HG03025 (cell line): Measurements from ENCODE around the gene SAP30BP.

Source experiments
- ATAC-seq: cut with Tn5 transposase; IDR thresholded peaks from one replicate; pipeline ENCODE4 v1.9.1; 2021; ENCODE audit warnings: mild to moderate bottlenecking, moderate library complexity; ENCODE audit not compliant: unreplicated experiment, low FRiP score

The SAP30BP gene

GRCh38 chr17:75706042-75706728 is 39.0 kb downstream of the SAP30BP start:
- ATAC-seq, result no peak

- no peak for ATAC-seq
These were observed 40.0 kb downstream of the SAP30BP start for GRCh38 chr17:75707079-75707571.

GRCh38 chr17:75712446-75712845 is 45.3 kb downstream of the SAP30BP start:
- no peak for ATAC-seq

- ATAC-seq, result no peak
These were observed 52.6 kb downstream of the SAP30BP start for GRCh38 chr17:75719732-75720131.

GRCh38 chr17:75720656-75721462 is 53.7 kb downstream of the SAP30BP start, which contains the start of gene ITGB4:
ITGB4 (plus strand) TSS chr17:75721459; CDS start chr17:75724704, 3,245 bp downstream.
- no peak for ATAC-seq

- ATAC-seq, result no peak
These were observed 54.4 kb downstream of the SAP30BP start for GRCh38 chr17:75721463-75722011.

- no peak for ATAC-seq
These were observed 54.9 kb downstream of the SAP30BP start for GRCh38 chr17:75722076-75722475.

- no peak for ATAC-seq
These were observed 55.5 kb downstream of the SAP30BP start for GRCh38 chr17:75722542-75723095.

GRCh38 chr17:75723171-75723930 is 56.2 kb downstream of the SAP30BP start:
- ATAC-seq, result no peak

- ATAC-seq, result no peak
These were observed 57.2 kb downstream of the SAP30BP start for GRCh38 chr17:75724016-75725003.

GRCh38 chr17:75725504-75725903 is 58.4 kb downstream of the SAP30BP start:
- no peak for ATAC-seq

GRCh38 chr17:75727391-75727790 is 60.3 kb downstream of the SAP30BP start:
- ATAC-seq, result no peak

- ATAC-seq, result no peak
These were observed 62.2 kb downstream of the SAP30BP start for GRCh38 chr17:75729351-75729750.

GRCh38 chr17:75730065-75730464 is 62.9 kb downstream of the SAP30BP start:
- ATAC-seq, result no peak

- ATAC-seq, result no peak
These were observed 64.1 kb downstream of the SAP30BP start for GRCh38 chr17:75731086-75731715.

GRCh38 chr17:75731716-75732498 is 64.8 kb downstream of the SAP30BP start:
- no peak for ATAC-seq

- ATAC-seq, result no peak
These were observed 66.3 kb downstream of the SAP30BP start for GRCh38 chr17:75733471-75733870.
